ENCODE results near the gene ERMN. TPM values are rescaled to one million over a fixed set of nuclear protein-coding genes. Genes with fewer than 3 reads are reported as not detected.
A peak's percentile ranks its signal among the peaks of the same experiment; 100 is the strongest.

The ERMN gene
- total and polyA plus RNA-seq, 2 experiments from 2014 or later, result not detected

- H3K79me2 ChIP-seq (ENCODE audit: insufficient read depth), result no peaks in the 10 kb centered on the region
- no peaks in the 10 kb centered on the region for H3K36me3 ChIP-seq (ENCODE audit: low read depth)
- H3F3A ChIP-seq (ENCODE audit: insufficient read depth), result no peaks in the 10 kb centered on the region
- no peaks in the 10 kb centered on the region for H3K9me3 ChIP-seq (ENCODE audit: low read depth)
- H3K27ac ChIP-seq, result no peak overlapping the region
- no peak overlapping the region for H2AFZ ChIP-seq
- no peak for TF ChIP-seq EZH2 (IDR thresholded peaks at IDR 0.05; ENCODE audit: insufficient read depth, poor library complexity, severe bottlenecking)
- no peak for TF ChIP-seq EZH2phosphoT487 (IDR thresholded peaks at IDR 0.05; ENCODE audit: insufficient read depth, low read depth)
- H3K4me1 ChIP-seq (ENCODE audit: insufficient read depth), result 0 out of 2 replicates have a peak, but pooled peaks cover 5% of the 10 kb centered on the region
- H3K4me2 ChIP-seq (ENCODE audit: unreplicated experiment), result no peak overlapping the region
- no peak overlapping the region for H3K9ac ChIP-seq
- WGBS, 2 experiments (ENCODE audit: low coverage in 1 of 2, low lambda C conversion rate in 2 of 2, missing lambda C conversion rate in 2 of 2), result 91 to 92% methylated on average over 9 of the region's 9 CpGs
- H4K20me1 ChIP-seq (ENCODE audit: insufficient read depth), result no peaks in the 10 kb centered on the region
- in situ Hi-C loops (cut with MboI), result loop anchor here (25.0 kb wide), 1 partner anchor 683 kb away; no protein-coding TSS in a partner anchor
- H3K27me3 ChIP-seq (replicated peaks; ENCODE audit: insufficient read depth), result no peaks in the 10 kb centered on the region
- no peaks in the 10 kb centered on the region for H3K9me2 ChIP-seq (ENCODE audit: insufficient read depth)
- DNase-seq, result no peak
- no peak overlapping the region for H3K4me3 ChIP-seq
Observed at GRCh38 chr2:157329524-157329923, 3.9 kb upstream of the ERMN start.

- 0 out of 2 replicates have a peak, but pooled peaks cover 5% of the 10 kb centered on the region for H3K4me1 ChIP-seq (ENCODE audit: insufficient read depth)
- H2AFZ ChIP-seq, result peak overlapping the region; percentile 45
- no peaks in the 10 kb centered on the region for H3K9me3 ChIP-seq (ENCODE audit: low read depth)
- no peaks in the 10 kb centered on the region for H3K79me2 ChIP-seq (ENCODE audit: insufficient read depth)
- H3K36me3 ChIP-seq (ENCODE audit: low read depth), result no peaks in the 10 kb centered on the region
- no peak overlapping the region for H3K4me3 ChIP-seq
- no peaks in the 10 kb centered on the region for H3K27me3 ChIP-seq (replicated peaks; ENCODE audit: insufficient read depth)
- no peaks in the 10 kb centered on the region for H3K9me2 ChIP-seq (ENCODE audit: insufficient read depth)
- no peak overlapping the region for H3K27ac ChIP-seq
- no peak overlapping the region for H3K9ac ChIP-seq
- H3F3A ChIP-seq (ENCODE audit: insufficient read depth), result no peaks in the 10 kb centered on the region
- 8 to 9% methylated on average over 11 of the region's 11 CpGs for WGBS, 2 experiments (ENCODE audit: low coverage in 1 of 2, low lambda C conversion rate in 2 of 2, missing lambda C conversion rate in 2 of 2)
- DNase-seq, result peak; percentile 79
- H3K4me2 ChIP-seq (ENCODE audit: unreplicated experiment), result no peak overlapping the region
- no peak for TF ChIP-seq EZH2 (IDR thresholded peaks at IDR 0.05; ENCODE audit: insufficient read depth, poor library complexity, severe bottlenecking)
- TF ChIP-seq EZH2phosphoT487 (IDR thresholded peaks at IDR 0.05; ENCODE audit: insufficient read depth, low read depth), result no peak
- in situ Hi-C loops (cut with MboI), result loop anchor here (25.0 kb wide), 1 partner anchor 684 kb away; no protein-coding TSS in a partner anchor
- H4K20me1 ChIP-seq (ENCODE audit: insufficient read depth), result no peaks in the 10 kb centered on the region
Observed at GRCh38 chr2:157327621-157328500, 2.2 kb upstream of the ERMN start.

- no peaks in the 10 kb centered on the region for H3K9me2 ChIP-seq (ENCODE audit: insufficient read depth)
- H3K4me1 ChIP-seq (ENCODE audit: insufficient read depth), result 0 out of 2 replicates have a peak, but pooled peaks cover 5% of the 10 kb centered on the region
- H3K9ac ChIP-seq, result no peak overlapping the region
- H3K27me3 ChIP-seq (replicated peaks; ENCODE audit: insufficient read depth), result no peaks in the 10 kb centered on the region
- no peak for DNase-seq
- WGBS, 2 experiments (ENCODE audit: low coverage in 1 of 2, low lambda C conversion rate in 2 of 2, missing lambda C conversion rate in 2 of 2), result 68 to 70% methylated on average over 3 of the region's 3 CpGs
- H3F3A ChIP-seq (ENCODE audit: insufficient read depth), result no peaks in the 10 kb centered on the region
- peak overlapping the region; percentile 45 for H2AFZ ChIP-seq
- in situ Hi-C loops (cut with MboI), result loop anchor here (25.0 kb wide), 1 partner anchor 685 kb away; no protein-coding TSS in a partner anchor
- no peak overlapping the region for H3K4me3 ChIP-seq
- no peaks in the 10 kb centered on the region for H4K20me1 ChIP-seq (ENCODE audit: insufficient read depth)
- H3K27ac ChIP-seq, result no peak overlapping the region
- H3K36me3 ChIP-seq (ENCODE audit: low read depth), result no peaks in the 10 kb centered on the region
- H3K9me3 ChIP-seq (ENCODE audit: low read depth), result no peaks in the 10 kb centered on the region
- H3K4me2 ChIP-seq (ENCODE audit: unreplicated experiment), result no peak overlapping the region
- no peaks in the 10 kb centered on the region for H3K79me2 ChIP-seq (ENCODE audit: insufficient read depth)
- TF ChIP-seq EZH2phosphoT487 (IDR thresholded peaks at IDR 0.05; ENCODE audit: insufficient read depth, low read depth) (no peak), EZH2 (IDR thresholded peaks at IDR 0.05; ENCODE audit: insufficient read depth, poor library complexity, severe bottlenecking) (no peak)
Observed at GRCh38 chr2:157327200-157327599, 1.6 kb upstream of the ERMN start.

- H3K9ac ChIP-seq, result no peak overlapping the region
- no peak for DNase-seq
- TF ChIP-seq EZH2phosphoT487 (IDR thresholded peaks at IDR 0.05; ENCODE audit: insufficient read depth, low read depth) (no peak), EZH2 (IDR thresholded peaks at IDR 0.05; ENCODE audit: insufficient read depth, poor library complexity, severe bottlenecking) (no peak)
Observed at GRCh38 chr2:157326698-157327097, 1.1 kb upstream of the ERMN start.

More at GRCh38 chr2:157326698-157327097, 1.1 kb upstream of the ERMN start:
- Histone ChIP-seq H3F3A (ENCODE audit: insufficient read depth) (no peaks in the 10 kb centered on the region), H3K4me1 (ENCODE audit: insufficient read depth) (0 out of 2 replicates have a peak, but pooled peaks cover 5% of the 10 kb centered on the region), H3K9me2 (ENCODE audit: insufficient read depth) (no peaks in the 10 kb centered on the region), H3K36me3 (ENCODE audit: low read depth) (no peaks in the 10 kb centered on the region), H3K27me3 (replicated peaks; ENCODE audit: insufficient read depth) (no peaks in the 10 kb centered on the region), H3K79me2 (ENCODE audit: insufficient read depth) (no peaks in the 10 kb centered on the region), H3K4me3 (no peak overlapping the region), H4K20me1 (ENCODE audit: insufficient read depth) (no peaks in the 10 kb centered on the region), H3K27ac (no peak overlapping the region), H3K4me2 (ENCODE audit: unreplicated experiment) (no peak overlapping the region), H3K9me3 (ENCODE audit: low read depth) (no peaks in the 10 kb centered on the region), H2AFZ (no peak overlapping the region)
- in situ Hi-C loops (cut with MboI), result loop anchor here (25.0 kb wide), 1 partner anchor 686 kb away; no protein-coding TSS in a partner anchor
- WGBS, 2 experiments (ENCODE audit: low coverage in 1 of 2, low lambda C conversion rate in 2 of 2, missing lambda C conversion rate in 2 of 2), result 60 to 62% methylated on average over 3 of the region's 3 CpGs
